Measurements from ENCODE around the gene SLC25A4. TPM values are rescaled to one million over a fixed set of nuclear protein-coding genes. Genes with fewer than 3 reads are reported as not detected.
A peak's percentile ranks its signal among the peaks of the same experiment; 100 is the strongest.

Gene SLC25A4
- total RNA-seq, 2 donors from 2014 or later, result 19.5 to 22.0 TPM

GRCh38 chr4:185179488-185179887 is 36.4 kb downstream of the SLC25A4 start:
- Histone ChIP-seq H3K27ac (ENCODE audit: low read depth, low read length) (no peak overlapping the region), H3K4me3 (ENCODE audit: low read length) (no peak overlapping the region), H3K9me3 (ENCODE audit: control insufficient read depth, low read length) (no peaks in the 10 kb centered on the region), H3K4me1 (ENCODE audit: control insufficient read depth, insufficient read depth, low read length) (no peaks in the 10 kb centered on the region), H3K36me3 (ENCODE audit: control insufficient read depth, insufficient read depth, low read length) (peaks cover 6% of the 10 kb centered on the region), H3K9ac (ENCODE audit: extremely low read depth, low read length, poor library complexity, severe bottlenecking) (no peak overlapping the region), H3K27me3 (ENCODE audit: control insufficient read depth, insufficient read depth, low read length, poor library complexity, severe bottlenecking) (no peaks in the 10 kb centered on the region)
- peaks cover 10% of the 10 kb centered on the region for H3K36me3 Mint-ChIP-seq (ENCODE audit: low read depth)
- no peak overlapping the region for H3K27ac Mint-ChIP-seq
- 83 to 93% methylated on average over 1 to 3 of the region's 3 CpGs for WGBS, 2 experiments (ENCODE audit: insufficient coverage in 1 of 2, insufficient read length in 1 of 2)
- no peak for DNase-seq
- TF ChIP-seq CTCF (conservative IDR thresholded peaks at IDR 0.05), result no peak
- H3K4me1 Mint-ChIP-seq, result peaks cover 9% of the 10 kb centered on the region
- H3K4me3 Mint-ChIP-seq, result no peak overlapping the region
- H3K9me3 Mint-ChIP-seq, result no peaks in the 10 kb centered on the region
- no peaks in the 10 kb centered on the region for H3K27me3 Mint-ChIP-seq (ENCODE audit: insufficient read depth)

GRCh38 chr4:185182239-185182638 is 39.2 kb downstream of the SLC25A4 start:
- TF ChIP-seq CTCF (conservative IDR thresholded peaks at IDR 0.05), result no peak
- Histone ChIP-seq H3K27ac (ENCODE audit: low read depth, low read length) (no peak overlapping the region), H3K4me3 (ENCODE audit: low read length) (no peak overlapping the region), H3K9me3 (ENCODE audit: control insufficient read depth, low read length) (no peaks in the 10 kb centered on the region), H3K36me3 (ENCODE audit: control insufficient read depth, insufficient read depth, low read length) (peaks cover 6% of the 10 kb centered on the region), H3K4me1 (ENCODE audit: control insufficient read depth, insufficient read depth, low read length) (no peaks in the 10 kb centered on the region), H3K27me3 (ENCODE audit: control insufficient read depth, insufficient read depth, low read length, poor library complexity, severe bottlenecking) (no peaks in the 10 kb centered on the region), H3K9ac (ENCODE audit: extremely low read depth, low read length, poor library complexity, severe bottlenecking) (no peak overlapping the region)
- no peak overlapping the region for H3K27ac Mint-ChIP-seq
- peaks cover 12% of the 10 kb centered on the region for H3K4me1 Mint-ChIP-seq
- peaks cover under 1% of the 10 kb centered on the region for H3K36me3 Mint-ChIP-seq (ENCODE audit: low read depth)
- no peak for DNase-seq
- no peak overlapping the region for H3K4me3 Mint-ChIP-seq
- no peaks in the 10 kb centered on the region for H3K27me3 Mint-ChIP-seq (ENCODE audit: insufficient read depth)
- H3K9me3 Mint-ChIP-seq, result no peaks in the 10 kb centered on the region
- 55 to 57% methylated on average over 1 to 2 of the region's 2 CpGs for WGBS, 2 experiments (ENCODE audit: insufficient coverage in 1 of 2, insufficient read length in 1 of 2)

- Mint-ChIP-seq H3K9me3 (no peaks in the 10 kb centered on the region), H3K4me1 (peaks cover 12% of the 10 kb centered on the region), H3K27ac (no peak overlapping the region), H3K27me3 (ENCODE audit: insufficient read depth) (no peaks in the 10 kb centered on the region), H3K36me3 (ENCODE audit: low read depth) (peaks cover 8% of the 10 kb centered on the region), H3K4me3 (no peak overlapping the region)
- no peaks in the 10 kb centered on the region for H3K27me3 ChIP-seq (ENCODE audit: control insufficient read depth, insufficient read depth, low read length, poor library complexity, severe bottlenecking)
- WGBS, 2 experiments (ENCODE audit: insufficient coverage in 1 of 2, insufficient read length in 1 of 2), result 62 to 71% methylated on average over 3 to 6 of the region's 6 CpGs
- H3K9me3 ChIP-seq (ENCODE audit: control insufficient read depth, low read length), result no peaks in the 10 kb centered on the region
- DNase-seq, result peak; percentile 84
- H3K36me3 ChIP-seq (ENCODE audit: control insufficient read depth, insufficient read depth, low read length), result peaks cover 6% of the 10 kb centered on the region
- no peak overlapping the region for H3K4me3 ChIP-seq (ENCODE audit: low read length)
- H3K9ac ChIP-seq (ENCODE audit: extremely low read depth, low read length, poor library complexity, severe bottlenecking), result no peak overlapping the region
- peak; percentile 89 for TF ChIP-seq CTCF (conservative IDR thresholded peaks at IDR 0.05)
- no peaks in the 10 kb centered on the region for H3K4me1 ChIP-seq (ENCODE audit: control insufficient read depth, insufficient read depth, low read length)
- H3K27ac ChIP-seq (ENCODE audit: low read depth, low read length), result no peak overlapping the region
Measured at GRCh38 chr4:185183622-185184281, 40.7 kb downstream of the SLC25A4 start.
